Endothelial cell of umbilical vein (primary cell): ENCODE results near the gene PPP4R3B.
"Not testable (repeated sequence)": the region's sequence is repeated elsewhere in the genome, so short reads cannot be mapped to it uniquely, and the experiment has no call there.

ENCODE experiments used
- EZH2 ChIP-seq: IDR thresholded peaks from 2 replicates; pipeline ENCODE4 v1.6.1; 2012; ENCODE audit warnings: borderline replicate concordance, low read depth, mild to moderate bottlenecking, moderate library complexity, low read length, inconsistent platforms; ENCODE audit not compliant: severe bottlenecking
- JUN ChIP-seq: IDR thresholded peaks from 2 replicates; pipeline ENCODE4 v1.6.1; 2011; ENCODE audit warnings: borderline replicate concordance, low read depth; ENCODE audit not compliant: insufficient read length, insufficient read depth
- MAX ChIP-seq: IDR thresholded peaks from 2 replicates; pipeline ENCODE4 v1.6.1; 2011; ENCODE audit not compliant: insufficient read depth, insufficient read length
- MYC ChIP-seq: IDR thresholded peaks from one replicate; pipeline ENCODE4 v1.6.1; 2011; ENCODE audit warnings: mild to moderate bottlenecking, low read depth, low read length
- POLR2A ChIP-seq: IDR thresholded peaks from 2 replicates; pipeline ENCODE4 v1.6.1; 2012; ENCODE audit warnings: low read depth, mild to moderate bottlenecking, control low read depth, low read length
- TF ChIP-seq, protein P1 (sequence below), 2 donors: IDR thresholded peaks; 1 replicate in 1 of 2; 2 replicates in 1 of 2; pipeline ENCODE4 v1.5.1; 2011; ENCODE audit warnings: low read length in 2 of 2, mild to moderate bottlenecking in 2 of 2, moderate library complexity in 2 of 2, control low read depth in 1 of 2, inconsistent platforms in 1 of 2, low read depth in 1 of 2; ENCODE audit not compliant: insufficient read depth in 1 of 2; ENCODE audit errors: extremely low read depth in 1 of 2

DNA sequence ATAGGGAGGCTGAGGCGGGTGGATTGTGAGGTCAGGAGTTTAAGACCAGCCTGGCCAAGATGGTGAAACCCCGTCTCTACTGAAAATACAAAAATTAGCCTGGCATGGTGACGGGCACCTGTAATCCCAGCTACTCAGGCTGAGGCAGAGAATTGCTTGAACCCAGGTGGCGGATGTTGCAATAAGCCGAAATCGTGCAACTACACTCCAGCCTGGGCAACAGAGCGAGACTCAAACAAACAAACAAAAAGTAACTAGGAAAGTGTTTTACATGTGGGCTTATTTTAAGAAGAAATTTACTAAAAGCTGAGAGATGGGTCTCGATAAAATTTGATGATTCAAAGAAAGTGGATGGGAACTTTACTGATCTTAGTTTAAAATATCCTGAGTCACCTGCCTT is 69.7 kb downstream of the PPP4R3B start:
- TF ChIP-seq, protein P1, sequence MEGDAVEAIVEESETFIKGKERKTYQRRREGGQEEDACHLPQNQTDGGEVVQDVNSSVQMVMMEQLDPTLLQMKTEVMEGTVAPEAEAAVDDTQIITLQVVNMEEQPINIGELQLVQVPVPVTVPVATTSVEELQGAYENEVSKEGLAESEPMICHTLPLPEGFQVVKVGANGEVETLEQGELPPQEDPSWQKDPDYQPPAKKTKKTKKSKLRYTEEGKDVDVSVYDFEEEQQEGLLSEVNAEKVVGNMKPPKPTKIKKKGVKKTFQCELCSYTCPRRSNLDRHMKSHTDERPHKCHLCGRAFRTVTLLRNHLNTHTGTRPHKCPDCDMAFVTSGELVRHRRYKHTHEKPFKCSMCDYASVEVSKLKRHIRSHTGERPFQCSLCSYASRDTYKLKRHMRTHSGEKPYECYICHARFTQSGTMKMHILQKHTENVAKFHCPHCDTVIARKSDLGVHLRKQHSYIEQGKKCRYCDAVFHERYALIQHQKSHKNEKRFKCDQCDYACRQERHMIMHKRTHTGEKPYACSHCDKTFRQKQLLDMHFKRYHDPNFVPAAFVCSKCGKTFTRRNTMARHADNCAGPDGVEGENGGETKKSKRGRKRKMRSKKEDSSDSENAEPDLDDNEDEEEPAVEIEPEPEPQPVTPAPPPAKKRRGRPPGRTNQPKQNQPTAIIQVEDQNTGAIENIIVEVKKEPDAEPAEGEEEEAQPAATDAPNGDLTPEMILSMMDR (IDR thresholded peaks at IDR 0.05; ENCODE audit: extremely low read depth in 1 of 2, insufficient read depth in 1 of 2, low read depth in 1 of 2, low read length in 2 of 2), result not testable (repeated sequence)
- not testable (repeated sequence) for TF ChIP-seq POLR2A, MAX, EZH2, JUN, MYC
